T-helper 2 cell treated with Interferon-gamma antibody and Interleukin-4, amounts not matched to agents 100 ng/mL and 5 ng/mL, for 36 hours (primary cell): ENCODE data around the gene TSPAN8. TPM values are rescaled to one million over a fixed set of nuclear protein-coding genes. Genes with fewer than 3 reads are reported as not detected.
"Not testable (repeated sequence)": the region's sequence is repeated elsewhere in the genome, so short reads cannot be mapped to it uniquely, and the experiment has no call there.

Experiments used
- intact Hi-C: fragments of 100-400 bp; cut with micrococcal nuclease; formaldehyde crosslinking; loops from one replicate; pipeline ENCODE4 v1.15.1; 2023
- total RNA-seq: library from RNA; stranded (reverse); gene quantifications from 2 replicates; pipeline ENCODE4 v1.2.3, GENCODE V29; 2022

Gene TSPAN8
- not detected in 2 replicates for total RNA-seq

- intact Hi-C loops, result no loop called here
These were observed at the start of gene TSPAN8 for GRCh38 chr12:71157601-71158233. Gene TSPAN8, minus strand, starts transcription at chr12:71157999. Its CDS starts 321 bp downstream, at chr12:71157678.

- intact Hi-C loops, result no loop called here
These were observed 43.4 kb upstream of the TSPAN8 start for GRCh38 chr12:71201136-71201679.

GRCh38 chr12:71200706-71201105, 42.9 kb upstream of the TSPAN8 start:
- intact Hi-C loops, result no loop called here

GRCh38 chr12:71197460-71197859, 39.7 kb upstream of the TSPAN8 start:
- intact Hi-C loops, result no loop called here

GRCh38 chr12:71195338-71195896, 37.6 kb upstream of the TSPAN8 start:
- intact Hi-C loops, result no loop called here

GRCh38 chr12:71194657-71195056, 36.9 kb upstream of the TSPAN8 start:
- intact Hi-C loops, result no loop called here

- intact Hi-C loops, result no loop called here
These were observed 35.2 kb upstream of the TSPAN8 start for GRCh38 chr12:71193041-71193440.

- intact Hi-C loops, result no loop called here
These were observed 33.9 kb upstream of the TSPAN8 start for GRCh38 chr12:71191509-71192196.

- intact Hi-C loops, result no loop called here
These were observed 33.0 kb upstream of the TSPAN8 start for GRCh38 chr12:71190822-71191221.

- intact Hi-C loops, result no loop called here
These were observed 29.6 kb upstream of the TSPAN8 start for GRCh38 chr12:71187379-71187778.

GRCh38 chr12:71186571-71187288, 28.9 kb upstream of the TSPAN8 start:
- intact Hi-C loops, result no loop called here

GRCh38 chr12:71183846-71184245, 26.0 kb upstream of the TSPAN8 start:
- intact Hi-C loops, result no loop called here

GRCh38 chr12:71183018-71183417, 25.2 kb upstream of the TSPAN8 start:
- intact Hi-C loops, result no loop called here

GRCh38 chr12:71178162-71178561, 20.4 kb upstream of the TSPAN8 start:
- intact Hi-C loops, result no loop called here

GRCh38 chr12:71174825-71175224, 17.0 kb upstream of the TSPAN8 start:
- intact Hi-C loops, result no loop called here

GRCh38 chr12:71174146-71174545, 16.3 kb upstream of the TSPAN8 start:
- intact Hi-C loops, result no loop called here

GRCh38 chr12:71170456-71170855, 12.7 kb upstream of the TSPAN8 start:
- intact Hi-C loops, result no loop called here

GRCh38 chr12:71169286-71169685, 11.5 kb upstream of the TSPAN8 start:
- intact Hi-C loops, result no loop called here

GRCh38 chr12:71166862-71167496, 9.2 kb upstream of the TSPAN8 start:
- intact Hi-C loops, result no loop called here

- intact Hi-C loops, result no loop called here
These were observed 8.5 kb upstream of the TSPAN8 start for GRCh38 chr12:71166280-71166679.

GRCh38 chr12:71165780-71166179, 8.0 kb upstream of the TSPAN8 start:
- intact Hi-C loops, result not testable (repeated sequence)
